BJ (cell line): ENCODE data around the gene CLIP1. TPM values are rescaled to one million over a fixed set of nuclear protein-coding genes. Genes with fewer than 3 reads are reported as not detected.

Experiments
- CTCF ChIA-PET: fragments of 350-600 bp; formaldehyde crosslinking; extraction: SDS; loops from one replicate; lab custom pipeline; 2021; ENCODE audit warnings: antibody characterized with exemption, inconsistent platforms; lab: Yijun Ruan, JAX
- POLR2A ChIA-PET: fragments of 300-600 bp; sonication (Branson Sonifier 250); formaldehyde crosslinking; extraction: SDS; loops from one replicate; lab custom pipeline; 2021; ENCODE audit warnings: antibody characterized with exemption; lab: Charles Lee
- DNase-seq: peaks from one replicate; pipeline ENCODE4 v3.0.0-alpha.2; 2011; ENCODE audit warnings: low read depth
- H3K27me3 ChIP-seq: 2 replicates; pipeline ENCODE4 v1.6.0; 2011; ENCODE audit warnings: low read length; ENCODE audit not compliant: control insufficient read depth, insufficient read depth
- H3K36me3 ChIP-seq: 2 replicates; pipeline ENCODE4 v1.5.1; 2011; ENCODE audit warnings: low read length; ENCODE audit not compliant: control insufficient read depth, insufficient read depth
- H3K4me3 ChIP-seq: 2 replicates; pipeline ENCODE4 v1.5.1; 2011; ENCODE audit warnings: low read depth, mild to moderate bottlenecking, control low read depth, low read length
- CTCF ChIP-seq: IDR thresholded peaks from 2 replicates; pipeline ENCODE4 v1.5.1; 2011; ENCODE audit warnings: low read depth, mild to moderate bottlenecking, control low read depth, inconsistent platforms, low read length, moderate library complexity; ENCODE audit not compliant: insufficient read depth
- polyA plus RNA-seq: library from polyadenylated mRNA; depleted of rRNA; stranded (reverse); fragments of >200 nt; gene quantifications from 2 replicates; pipeline ENCODE4 v1.2.3, GENCODE V29; 2011

CLIP1 gene
- polyA plus RNA-seq, 1 experiment = 104 TPM

- ChIA-PET POLR2A (no interaction called here), CTCF (interaction anchor here (1.2 to 1.6 kb wide), 2 partner anchors 15 to 38 kb away, joined by 4 to 7 read pairs; no protein-coding TSS in a partner anchor)
- H3K27me3 ChIP-seq = no peaks in the 10 kb centered on the region
- H3K4me3 ChIP-seq = no peak overlapping the region
- TF ChIP-seq CTCF = no peak
- H3K36me3 ChIP-seq = peaks cover 12% of the 10 kb centered on the region
- no peak for DNase-seq
These were observed 109.5 kb downstream of the CLIP1 start for GRCh38 chr12:122312926-122313325.

- POLR2A ChIA-PET = no interaction called here
- H3K27me3 ChIP-seq = no peaks in the 10 kb centered on the region
- TF ChIP-seq CTCF = no peak
- peaks cover 10% of the 10 kb centered on the region for H3K36me3 ChIP-seq
- H3K4me3 ChIP-seq = no peak overlapping the region
- DNase-seq = no peak
- CTCF ChIA-PET = interaction anchor here (1.6 kb wide), 1 partner anchor 16 kb away, joined by 7 read pairs; no protein-coding TSS in a partner anchor
These were observed 110.8 kb downstream of the CLIP1 start for GRCh38 chr12:122311696-122312095.

- DNase-seq = no peak
- Histone ChIP-seq H3K4me3 (no peak overlapping the region), H3K36me3 (peaks cover 9% of the 10 kb centered on the region), H3K27me3 (no peaks in the 10 kb centered on the region)
- CTCF ChIA-PET = interaction anchor here (0.6 kb wide), 1 partner anchor 258 kb away, joined by 3 read pairs; no protein-coding TSS in a partner anchor
- POLR2A ChIA-PET = no interaction called here
- TF ChIP-seq CTCF = no peak
These were observed 111.7 kb downstream of the CLIP1 start for GRCh38 chr12:122310626-122311333.

- DNase-seq = no peak
- CTCF ChIA-PET = interaction anchor here (1.2 to 1.6 kb wide), 3 partner anchors 9 to 46 kb away, joined by 3 to 4 read pairs (median 4); no protein-coding TSS in a partner anchor
These were observed 112.8 kb downstream of the CLIP1 start for GRCh38 chr12:122309564-122310121.

More at GRCh38 chr12:122309564-122310121, 112.8 kb downstream of the CLIP1 start:
- peaks cover 9% of the 10 kb centered on the region for H3K36me3 ChIP-seq
- no peak for TF ChIP-seq CTCF
- H3K4me3 ChIP-seq = no peak overlapping the region
- no peaks in the 10 kb centered on the region for H3K27me3 ChIP-seq
- POLR2A ChIA-PET = no interaction called here
